GM13977 (cell line): ENCODE measurements around the gene GRIPAP1.

Experiments
- DNase-seq: peaks from one replicate; pipeline ENCODE4 v3.0.0; 2012; ENCODE audit warnings: low spot score
- in situ Hi-C: fragments of 300-500 bp; cut with MboI; formaldehyde crosslinking; loops from one replicate; pipeline ENCODE4 v1.12.0; 2022; ENCODE audit warnings: low sequenced_read_pairs, low pct_unique_long_range_greater_than_20kb, mixed read lengths, inconsistent platforms; ENCODE audit not compliant: unreplicated experiment
- TF ChIP-seq, protein P1 (sequence below): IDR thresholded peaks from 2 replicates; pipeline ENCODE4 v1.5.1; 2012; ENCODE audit warnings: mild to moderate bottlenecking, control low read depth; ENCODE audit not compliant: insufficient read depth; ENCODE audit errors: extremely low read depth, missing control alignments

GRIPAP1 gene

DNA sequence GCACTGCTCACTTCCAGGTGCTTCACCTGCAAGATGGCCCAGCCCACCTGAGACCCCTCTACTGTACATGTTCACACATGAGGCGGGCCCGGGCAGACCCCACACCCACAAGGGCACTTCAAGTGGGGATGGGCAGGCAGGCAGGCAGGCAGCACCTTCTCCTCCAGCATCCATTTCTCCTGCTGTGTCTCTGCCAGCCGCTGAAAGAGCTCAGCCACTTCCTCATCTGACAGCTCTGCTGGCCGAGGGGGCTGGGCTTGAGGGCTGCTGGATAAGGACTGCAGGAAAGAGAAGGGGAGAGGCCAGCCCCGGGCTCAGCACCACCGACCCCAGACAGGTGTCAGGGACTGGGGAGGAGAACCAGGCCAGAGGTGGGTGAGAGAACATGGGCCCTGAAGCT, 26.0 kb downstream of the GRIPAP1 start:
- no peak for DNase-seq

DNA sequence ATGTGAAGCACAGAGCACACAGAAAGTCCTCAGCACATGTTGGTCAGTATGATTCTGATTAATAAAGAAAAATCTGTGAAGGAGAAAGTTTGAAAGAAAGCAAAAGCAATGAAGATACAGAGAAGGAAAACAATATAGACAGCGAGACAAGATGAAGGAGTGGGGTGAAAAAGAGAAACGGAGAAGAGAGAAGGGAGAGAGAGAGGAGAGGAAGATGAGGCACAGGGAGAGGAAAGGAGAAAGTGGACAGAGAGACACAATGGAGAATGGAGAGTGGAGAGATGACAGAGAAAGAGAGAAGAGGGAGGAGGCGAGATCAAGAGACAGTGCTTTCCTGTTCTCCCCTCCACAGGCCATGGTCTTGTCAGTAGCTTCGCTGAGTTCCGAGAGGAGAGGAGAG, 26.5 kb downstream of the GRIPAP1 start:
- TF ChIP-seq, protein P1, sequence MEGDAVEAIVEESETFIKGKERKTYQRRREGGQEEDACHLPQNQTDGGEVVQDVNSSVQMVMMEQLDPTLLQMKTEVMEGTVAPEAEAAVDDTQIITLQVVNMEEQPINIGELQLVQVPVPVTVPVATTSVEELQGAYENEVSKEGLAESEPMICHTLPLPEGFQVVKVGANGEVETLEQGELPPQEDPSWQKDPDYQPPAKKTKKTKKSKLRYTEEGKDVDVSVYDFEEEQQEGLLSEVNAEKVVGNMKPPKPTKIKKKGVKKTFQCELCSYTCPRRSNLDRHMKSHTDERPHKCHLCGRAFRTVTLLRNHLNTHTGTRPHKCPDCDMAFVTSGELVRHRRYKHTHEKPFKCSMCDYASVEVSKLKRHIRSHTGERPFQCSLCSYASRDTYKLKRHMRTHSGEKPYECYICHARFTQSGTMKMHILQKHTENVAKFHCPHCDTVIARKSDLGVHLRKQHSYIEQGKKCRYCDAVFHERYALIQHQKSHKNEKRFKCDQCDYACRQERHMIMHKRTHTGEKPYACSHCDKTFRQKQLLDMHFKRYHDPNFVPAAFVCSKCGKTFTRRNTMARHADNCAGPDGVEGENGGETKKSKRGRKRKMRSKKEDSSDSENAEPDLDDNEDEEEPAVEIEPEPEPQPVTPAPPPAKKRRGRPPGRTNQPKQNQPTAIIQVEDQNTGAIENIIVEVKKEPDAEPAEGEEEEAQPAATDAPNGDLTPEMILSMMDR, result no peak
- in situ Hi-C loops, result no loop called here
- no peak for DNase-seq

More for the DNA sequence above, 26.0 kb downstream of the GRIPAP1 start:
- TF ChIP-seq, protein P1, result no peak
- in situ Hi-C loops, result no loop called here

- DNase-seq, result no peak
- in situ Hi-C loops, result no loop called here
- TF ChIP-seq, protein P1, result no peak
These were observed 27.0 kb downstream of the GRIPAP1 start for GRCh38 chrX:48975041-48975440.

- in situ Hi-C loops, result no loop called here
- TF ChIP-seq, protein P1, result no peak
- no peak for DNase-seq
These were observed 27.5 kb downstream of the GRIPAP1 start for GRCh38 chrX:48974574-48974973.

- DNase-seq, result no peak
- TF ChIP-seq, protein P1, result no peak
- in situ Hi-C loops, result no loop called here
These were observed 28.0 kb downstream of the GRIPAP1 start for GRCh38 chrX:48974033-48974432.

- in situ Hi-C loops, result no loop called here
- DNase-seq, result peak; percentile 57
These were observed 29.6 kb downstream of the GRIPAP1 start for GRCh38 chrX:48972220-48973164.

More at GRCh38 chrX:48972220-48973164, 29.6 kb downstream of the GRIPAP1 start:
- TF ChIP-seq, protein P1, result peak; percentile 49
